SHP77 treated with DMSO at 0.1 percent for 48 hours (cell line): ENCODE data around the gene ERCC5.

Experiments
- DNase-seq: peaks from one replicate; lab custom pipeline; 2025; lab: John Stamatoyannopoulos, UW

Gene ERCC5

GRCh38 chr13:102845630-102846260, at the start of gene ERCC5:
TSS of gene ERCC5 (plus strand) at chr13:102846032. CDS start at chr13:102846267, 235 bp downstream.
- peak; percentile 98 for DNase-seq

- DNase-seq = peak; percentile 94
These were observed 47.0 kb upstream of the ERCC5 start, which contains the start of the genes BIVM and POGLUT2 for GRCh38 chr13:102798581-102799425. TSS of gene BIVM (plus strand) at chr13:102799119. CDS start at chr13:102807268, 8,149 bp downstream. TSS of gene POGLUT2 (minus strand) at chr13:102798976. CDS start at chr13:102798670, 306 bp downstream.

- DNase-seq = peak; percentile 30
These were observed 46.2 kb upstream of the ERCC5 start for GRCh38 chr13:102799426-102800144.

DNA sequence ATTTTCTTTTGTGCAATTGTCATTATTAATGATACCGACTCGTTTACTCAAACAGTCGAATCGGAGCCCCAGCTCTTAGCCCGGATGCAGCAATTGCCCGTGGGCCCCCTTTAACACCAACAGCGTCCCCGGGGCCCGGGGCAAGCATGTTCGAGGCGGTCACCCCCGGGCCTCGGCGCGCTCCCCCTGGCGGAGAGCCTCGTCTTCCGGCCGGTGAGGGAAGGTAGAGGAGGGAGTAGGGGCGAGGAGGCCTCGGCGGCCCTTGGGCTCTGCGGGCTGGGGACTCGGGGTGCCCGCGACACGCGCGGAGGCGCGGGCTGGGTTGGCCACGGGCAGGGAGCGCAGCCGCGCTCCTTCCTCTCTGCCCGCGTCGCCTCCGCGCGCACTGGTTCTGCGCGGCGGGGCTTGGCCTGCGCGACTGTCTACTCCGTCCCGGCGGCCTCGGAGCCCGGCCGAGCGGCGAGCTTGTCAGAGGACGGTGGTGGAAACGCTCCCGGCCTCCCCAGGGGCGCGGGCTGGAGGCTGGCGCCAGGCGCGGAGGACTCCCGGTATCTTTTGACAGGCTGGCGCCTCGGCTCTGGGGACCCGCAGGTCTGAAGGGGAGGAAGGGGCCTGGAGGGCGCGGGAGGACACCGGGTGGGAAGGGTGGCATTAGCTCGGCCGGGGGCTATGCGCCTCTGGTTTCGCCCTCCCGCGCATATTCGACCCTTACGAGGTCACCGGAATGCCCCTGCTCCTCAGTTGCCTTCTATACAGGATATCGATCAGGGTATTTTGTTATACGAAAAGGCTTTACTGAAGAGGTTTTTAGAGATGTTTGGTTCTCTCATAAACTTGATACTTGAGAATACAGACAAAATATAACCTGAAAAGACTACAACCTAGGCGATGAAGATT, 45.4 kb upstream of the ERCC5 start:
- DNase-seq = peak; percentile 40

DNA sequence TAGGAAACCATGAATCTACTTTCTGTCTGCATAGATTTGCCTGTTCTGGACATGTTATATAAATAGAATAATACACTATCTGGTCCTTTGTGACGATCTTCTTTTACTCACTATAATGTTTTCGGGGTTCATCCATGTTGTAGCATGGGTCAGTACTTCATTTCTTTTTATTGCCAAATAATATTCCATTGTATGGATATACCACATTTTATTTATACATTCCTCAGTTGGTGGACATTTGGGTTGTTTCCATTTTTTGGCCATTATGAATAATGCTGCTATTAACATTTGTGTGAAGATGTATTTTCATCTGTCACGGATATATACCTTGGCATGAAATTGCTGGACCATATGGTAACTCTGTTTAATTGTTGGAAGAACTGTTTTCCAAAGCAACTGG, 40.2 kb upstream of the ERCC5 start:
- no peak for DNase-seq

DNA sequence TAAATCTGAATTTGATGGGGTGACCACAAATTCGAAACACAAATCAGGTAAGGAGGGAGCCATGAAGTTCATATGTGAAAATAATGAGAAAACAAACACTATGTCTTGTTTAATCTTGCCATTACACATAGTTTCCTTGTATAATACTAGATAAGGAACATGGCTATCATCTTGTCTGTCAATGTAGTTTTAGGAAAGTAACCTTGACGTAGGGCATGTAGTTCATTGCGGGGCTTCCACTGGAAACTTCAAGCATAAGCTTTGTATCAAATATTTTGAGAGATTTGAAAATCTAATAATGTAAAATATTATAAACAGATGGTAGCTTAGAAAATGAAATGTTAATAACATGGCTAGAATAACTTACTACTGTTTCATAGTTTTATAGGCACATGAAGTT, 38.1 kb upstream of the ERCC5 start:
- no peak for DNase-seq

GRCh38 chr13:102812611-102813287, 33.1 kb upstream of the ERCC5 start:
- no peak for DNase-seq

DNA sequence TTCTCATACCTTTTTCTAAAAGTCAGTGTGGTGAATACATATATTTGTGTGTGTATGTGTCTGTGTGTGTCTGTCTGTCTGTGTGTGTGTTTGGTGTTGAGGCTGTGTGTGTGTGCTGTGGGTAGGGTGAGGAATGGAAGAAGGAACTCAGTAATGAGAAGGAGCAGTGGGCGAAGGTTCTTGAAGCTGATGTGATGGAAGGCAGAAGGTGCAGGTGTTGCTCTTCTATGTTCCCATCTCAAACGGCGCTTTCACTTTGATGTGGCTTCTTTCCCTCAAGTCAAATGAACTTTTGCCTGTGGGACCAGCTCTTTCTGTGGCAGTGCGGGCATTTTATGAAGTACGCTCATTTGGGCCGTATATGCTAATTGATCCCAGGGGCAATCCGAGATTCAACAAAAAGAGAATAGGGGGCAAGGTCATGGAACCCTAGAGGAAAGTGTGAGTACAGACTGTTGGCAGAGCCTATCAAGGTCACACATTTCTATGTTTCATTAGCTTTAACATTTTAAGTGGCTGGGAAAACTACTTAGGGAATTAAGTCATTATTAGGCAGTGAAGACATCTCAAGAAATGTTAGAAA, 31.7 kb upstream of the ERCC5 start:
- DNase-seq = no peak

DNA sequence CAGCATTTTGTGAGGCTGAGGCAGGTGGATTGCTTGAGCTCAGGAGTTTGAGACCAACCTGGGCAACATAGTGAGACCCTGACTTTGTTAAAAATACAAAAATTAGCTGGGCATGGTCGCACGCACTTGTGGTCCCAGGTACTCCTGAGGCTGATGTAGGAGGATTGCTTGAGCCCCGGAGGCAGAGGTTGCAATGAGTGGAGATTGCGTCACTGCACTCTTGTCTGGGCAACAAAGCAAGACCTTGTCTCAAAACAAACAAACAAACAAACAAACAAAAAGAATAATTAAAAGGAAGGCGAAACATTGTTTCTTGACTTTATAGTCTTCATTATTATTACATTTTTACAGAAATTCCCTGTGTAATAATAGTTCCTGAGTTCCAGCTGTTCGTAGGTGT, 31.0 kb upstream of the ERCC5 start:
- DNase-seq = no peak

DNA sequence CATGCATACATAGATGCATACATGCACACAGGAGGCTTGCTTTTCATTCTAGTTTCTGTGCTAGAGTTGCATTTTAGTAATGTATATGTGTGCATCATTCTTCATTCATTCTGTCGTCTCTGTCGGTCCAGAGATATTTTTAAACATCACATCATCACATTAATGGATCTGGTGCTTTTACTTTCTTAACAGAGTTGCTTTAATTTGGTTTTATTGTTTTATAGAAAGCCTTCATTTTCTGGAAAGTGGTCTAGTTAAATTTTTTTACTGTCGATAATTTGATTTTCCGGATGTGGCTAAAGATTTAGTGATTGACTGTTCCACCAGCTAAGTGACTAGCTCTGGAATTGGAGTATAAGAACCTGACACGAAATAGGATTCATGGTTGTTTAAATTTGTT, 30.0 kb upstream of the ERCC5 start:
- no peak for DNase-seq

DNA sequence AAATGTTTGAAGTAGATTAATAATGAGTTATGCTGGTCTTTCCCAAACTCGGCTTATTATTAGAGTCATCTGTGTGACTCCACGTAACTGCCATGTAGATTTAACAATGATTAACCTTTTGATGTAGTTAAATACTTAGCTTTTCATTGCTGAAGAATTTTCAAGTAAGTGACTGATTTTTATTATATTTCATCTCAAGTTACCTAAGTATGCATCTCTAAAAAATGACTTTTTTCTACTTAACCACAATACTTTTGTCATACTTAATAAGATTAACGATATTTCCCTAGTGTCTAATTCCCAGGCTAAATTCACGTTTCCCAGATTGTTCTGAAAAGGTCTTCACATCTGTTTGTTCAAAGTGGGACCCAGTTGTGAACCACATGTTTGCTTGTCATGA, 29.1 kb upstream of the ERCC5 start:
- no peak for DNase-seq

GRCh38 chr13:102817241-102817640, 28.6 kb upstream of the ERCC5 start:
- no peak for DNase-seq

GRCh38 chr13:102817907-102818306, 27.9 kb upstream of the ERCC5 start:
- DNase-seq = no peak

DNA sequence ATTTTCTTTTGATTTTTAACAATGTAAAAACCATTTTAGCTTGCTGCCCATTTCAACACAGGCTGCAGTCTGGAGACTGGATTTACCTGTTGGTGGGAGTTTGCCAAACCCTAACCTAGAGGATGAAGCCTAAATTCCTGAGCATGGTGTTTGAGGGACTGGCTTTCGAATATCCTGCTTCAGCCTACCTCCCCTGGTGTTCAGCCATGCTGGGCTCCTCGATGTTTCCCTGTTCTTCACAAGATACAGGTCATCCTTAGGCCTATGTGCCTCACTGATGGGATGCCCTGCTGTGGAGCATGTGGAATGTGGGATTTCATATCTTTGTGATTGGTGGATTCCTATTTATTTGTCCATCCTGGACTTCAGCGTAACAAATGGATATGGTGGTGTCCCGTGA, 20.4 kb upstream of the ERCC5 start:
- no peak for DNase-seq

DNA sequence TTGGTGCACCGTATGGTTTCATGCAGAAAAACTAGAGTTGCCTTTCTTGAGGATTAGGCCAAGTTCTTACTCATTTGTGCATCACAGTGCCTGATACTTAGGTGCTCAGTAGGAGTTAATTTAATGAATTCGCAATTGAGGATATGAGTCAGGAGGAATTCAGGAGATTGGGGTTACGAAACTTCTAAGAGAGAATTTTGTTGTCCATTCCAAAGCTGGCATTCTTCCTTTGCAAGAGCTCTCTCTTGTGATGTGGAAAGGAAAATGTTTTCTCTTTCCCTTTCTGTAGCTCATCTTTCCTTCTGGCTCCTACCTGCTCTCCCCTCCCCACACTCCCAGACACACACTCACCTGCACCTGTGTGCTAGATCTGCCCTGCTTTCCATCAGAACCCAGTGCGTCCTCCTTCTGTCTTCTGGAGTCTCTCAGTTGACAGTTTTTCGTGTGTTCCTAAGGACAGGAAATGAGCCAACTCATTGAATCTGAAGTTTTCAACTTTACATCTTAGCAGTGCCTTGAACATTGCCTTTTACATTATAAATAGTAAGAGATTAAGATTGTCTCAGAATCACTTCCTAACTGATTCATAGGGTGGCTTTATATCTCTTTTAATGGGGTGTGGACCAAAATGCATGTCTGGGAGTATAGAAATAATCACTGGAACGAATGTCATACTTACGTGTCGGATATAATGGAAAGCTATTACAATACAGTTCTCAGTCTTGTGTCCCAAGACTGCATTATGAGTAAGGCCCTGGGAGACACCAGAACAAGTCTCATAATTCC, 19.7 kb upstream of the ERCC5 start:
- no peak for DNase-seq

GRCh38 chr13:102830646-102831045, 15.2 kb upstream of the ERCC5 start:
- no peak for DNase-seq

DNA sequence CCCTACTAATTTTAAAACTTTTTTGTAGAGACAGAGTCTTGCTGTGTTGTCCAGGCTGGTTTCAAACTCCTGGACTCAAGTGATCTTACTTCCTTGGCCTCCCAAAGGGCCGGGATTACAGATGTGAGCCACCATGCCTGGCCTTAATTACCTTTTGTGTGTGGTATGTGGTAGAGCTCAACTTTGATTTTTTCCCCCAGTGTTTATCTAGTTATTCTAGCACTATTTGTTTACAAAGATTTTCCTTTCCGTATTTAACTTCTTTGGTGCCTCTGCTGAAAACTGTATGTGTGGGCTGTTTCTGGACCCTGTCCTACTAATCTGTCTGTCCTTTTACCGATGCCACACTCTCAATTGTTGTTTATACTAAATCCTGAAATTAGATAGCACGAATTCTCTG, 9.4 kb upstream of the ERCC5 start:
- DNase-seq = no peak

DNA sequence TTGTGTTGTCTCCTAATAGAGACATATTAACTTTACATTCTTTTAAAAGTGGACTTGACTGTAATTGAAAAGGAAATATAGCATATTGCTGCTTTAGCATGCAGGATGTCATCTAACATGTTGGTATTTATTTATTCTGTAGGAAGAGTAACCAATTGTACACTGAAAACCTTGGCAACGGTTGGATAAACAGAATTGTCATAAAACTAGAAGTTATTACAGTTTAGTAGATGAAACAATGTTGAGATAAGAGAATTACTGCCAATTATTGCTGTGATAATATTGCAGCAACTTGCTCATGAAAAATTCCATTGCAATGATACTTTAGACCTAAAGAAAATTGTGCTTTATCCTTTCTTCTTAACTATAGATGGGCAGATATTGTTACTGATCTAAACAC, 7.6 kb upstream of the ERCC5 start:
- no peak for DNase-seq

- DNase-seq = no peak
These were observed 6.8 kb upstream of the ERCC5 start for GRCh38 chr13:102838982-102839381.

DNA sequence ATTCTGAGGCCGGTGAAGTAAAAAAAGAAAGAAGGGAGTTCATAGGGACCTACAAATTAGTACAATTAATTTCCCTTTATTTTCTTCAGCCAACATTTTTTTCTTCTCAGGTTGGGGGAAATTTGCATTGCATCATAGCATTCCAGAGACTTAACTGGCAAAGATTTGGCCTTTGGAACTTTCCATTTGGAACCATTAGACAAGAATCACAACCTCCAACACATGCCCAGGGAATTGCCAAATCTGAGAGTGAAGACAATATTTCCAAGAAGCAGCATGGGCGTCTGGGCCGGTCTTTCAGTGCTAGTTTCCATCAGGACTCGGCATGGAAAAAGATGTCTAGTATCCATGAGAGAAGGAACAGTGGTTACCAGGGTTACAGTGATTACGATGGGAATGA, 6.4 kb upstream of the ERCC5 start:
- DNase-seq = no peak
